Adrenal gland (tissue), 12 donors: ENCODE measurements around the gene PHLDB1. TPM values are rescaled to one million over a fixed set of nuclear protein-coding genes. Genes with fewer than 3 reads are reported as not detected.
A peak's percentile ranks its signal among the peaks of the same experiment; 100 is the strongest.

Source experiments
- DNase-seq, 7 donors: peaks; one replicate each; pipeline ENCODE4 v3.0.0-alpha.2; 2019 to 2020
- H3K27ac ChIP-seq, 5 donors: fragments of 200-600 bp; sonication (generic) in 4 of 5; 1 replicate in 3 of 5; 2 replicates in 2 of 5; pipeline versions ENCODE4 v1.5.1 to v1.8.0; 2016 to 2020; ENCODE audit warnings: mild to moderate bottlenecking in 1 of 5
- H3K27me3 ChIP-seq: fragments of 200-600 bp; 2 replicates; pipeline ENCODE4 v1.8.0; 2021
- H3K36me3 ChIP-seq, 2 donors: fragments of 200-600 bp; replicated peaks in 1 of 2; 1 replicate in 1 of 2; 2 replicates in 1 of 2; pipeline versions ENCODE4 v1.5.1 to v1.8.0; 2018 to 2022
- H3K4me1 ChIP-seq, 2 donors: fragments of 200-600 bp; replicated peaks in 1 of 2; 1 replicate in 1 of 2; 2 replicates in 1 of 2; pipeline versions ENCODE4 v1.5.1 to v1.8.0; 2018 to 2021
- H3K4me3 ChIP-seq, 4 donors: fragments of 200-600 bp; sonication (generic) in 3 of 4; one replicate each; pipeline ENCODE4 v1.5.1; 2016 to 2018
- H3K9me3 ChIP-seq, 3 donors: fragments of 200-600 bp; sonication (generic) in 1 of 3; replicated peaks in 1 of 3; 1 replicate in 2 of 3; 2 replicates in 1 of 3; pipeline versions ENCODE4 v1.5.1 to v1.8.0; 2016 to 2021
- POLR2A ChIP-seq, 2 donors: fragments of 450-650 bp; IDR thresholded peaks; one replicate each; pipeline ENCODE4 v1.6.1; 2017; ENCODE audit warnings: antibody characterized with exemption in 2 of 2, mild to moderate bottlenecking in 2 of 2, moderate library complexity in 1 of 2
- WGBS, 4 donors: extraction: QIAGEN DNeasy Blood & Tissue Kit in 2 of 4; methylation state at CpG; one replicate each; pipeline versions ENCODE4 v1.1.5 to v1.1.7; 2013 to 2017; 5-methylcytosine and 5-hydroxymethylcytosine counted together
- intact Hi-C, 2 donors: fragments of 100-400 bp; cut with DNase I; formaldehyde crosslinking; loops; one replicate each; pipeline versions ENCODE4 v1.14.1 to v1.15.0; 2022 to 2023
- polyA plus RNA-seq, 3 donors: library from polyadenylated mRNA; stranded (reverse); fragments of 200-250 nt in 2 of 3; fragments of 350-450 nt in 1 of 3; fragmentation: Illumina TruSeq in 1 of 3; extraction: RNeasy Lipid Tissue Mini Kit (QIAGEN cat#74804) in 1 of 3; gene quantifications; one replicate each; pipeline ENCODE4 v1.2.3, GENCODE V29; 2013 to 2014
- total RNA-seq, 9 donors: library from RNA; depleted of rRNA in 4 of 9; stranded (reverse); fragments of >200 nt in 4 of 9; fragments of 120-200 nt in 1 of 9; fragmentation: NEBNext Ultra II Directional in 1 of 9; extraction: Animal tissue kit (Norgen Biotek cat#: 25700) in 1 of 9; gene quantifications; one replicate each; pipeline versions ENCODE4 v1.1.0 to v1.2.4, GENCODE V29; 2013 to 2023
- TF ChIP-seq, protein P1 (sequence below), 6 experiments: fragments of 450-650 bp in 4 of 6; fragments of 200-600 bp in 2 of 6; sonication (generic) in 1 of 6; IDR thresholded peaks; 1 replicate in 5 of 6; 2 replicates in 1 of 6; pipeline versions ENCODE4 v1.5.1 to v1.8.0; 2016 to 2021; ENCODE audit warnings: antibody characterized with exemption in 6 of 6, mild to moderate bottlenecking in 2 of 6, moderate library complexity in 1 of 6
- donor health status: healthy with polysubstance abuse.
- donor health status: Bipolar disorder and iron deficiency.
- donor health status: DM: yes; HTN: yes; CAD: no.
- donor health status: DM: no; HTN: no; CAD: no.
- donor health status: DM: no; HTN: no; CAD: no.
- donor health status: DM: yes; HTN: yes; CAD: no.

PHLDB1 gene
- total and polyA plus RNA-seq, 12 donors = 20.7 to 207 (median 80.2) TPM

- no peaks in the 10 kb centered on the region for H3K27me3 ChIP-seq
- H3K27ac ChIP-seq = peak overlapping the region; percentile 24 to 91 (median 72)
- DNase-seq = peak; percentile 89 to 94 (median 91)
- H3K36me3 ChIP-seq = peaks cover 0 to 18% of the 10 kb centered on the region in 2 donors
- intact Hi-C loops = no loop called here
- peak overlapping the region in 3 of 4 donors; percentile 27 to 72 (median 68) for H3K4me3 ChIP-seq
- 3 to 9% (median 3%) methylated on average over 12 to 38 of the region's 38 CpGs for WGBS, 4 donors
- TF ChIP-seq, protein P1, sequence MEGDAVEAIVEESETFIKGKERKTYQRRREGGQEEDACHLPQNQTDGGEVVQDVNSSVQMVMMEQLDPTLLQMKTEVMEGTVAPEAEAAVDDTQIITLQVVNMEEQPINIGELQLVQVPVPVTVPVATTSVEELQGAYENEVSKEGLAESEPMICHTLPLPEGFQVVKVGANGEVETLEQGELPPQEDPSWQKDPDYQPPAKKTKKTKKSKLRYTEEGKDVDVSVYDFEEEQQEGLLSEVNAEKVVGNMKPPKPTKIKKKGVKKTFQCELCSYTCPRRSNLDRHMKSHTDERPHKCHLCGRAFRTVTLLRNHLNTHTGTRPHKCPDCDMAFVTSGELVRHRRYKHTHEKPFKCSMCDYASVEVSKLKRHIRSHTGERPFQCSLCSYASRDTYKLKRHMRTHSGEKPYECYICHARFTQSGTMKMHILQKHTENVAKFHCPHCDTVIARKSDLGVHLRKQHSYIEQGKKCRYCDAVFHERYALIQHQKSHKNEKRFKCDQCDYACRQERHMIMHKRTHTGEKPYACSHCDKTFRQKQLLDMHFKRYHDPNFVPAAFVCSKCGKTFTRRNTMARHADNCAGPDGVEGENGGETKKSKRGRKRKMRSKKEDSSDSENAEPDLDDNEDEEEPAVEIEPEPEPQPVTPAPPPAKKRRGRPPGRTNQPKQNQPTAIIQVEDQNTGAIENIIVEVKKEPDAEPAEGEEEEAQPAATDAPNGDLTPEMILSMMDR (IDR thresholded peaks at IDR 0.05) = no peak
- TF ChIP-seq POLR2A (IDR thresholded peaks at IDR 0.05) = peak; percentile 44 to 67
- H3K9me3 ChIP-seq = no peaks in the 10 kb centered on the region
- peaks cover 36 to 71% of the 10 kb centered on the region in 2 donors for H3K4me1 ChIP-seq
Measured at GRCh38 chr11:118621071-118621783, 13.8 kb downstream of the PHLDB1 start.

DNA sequence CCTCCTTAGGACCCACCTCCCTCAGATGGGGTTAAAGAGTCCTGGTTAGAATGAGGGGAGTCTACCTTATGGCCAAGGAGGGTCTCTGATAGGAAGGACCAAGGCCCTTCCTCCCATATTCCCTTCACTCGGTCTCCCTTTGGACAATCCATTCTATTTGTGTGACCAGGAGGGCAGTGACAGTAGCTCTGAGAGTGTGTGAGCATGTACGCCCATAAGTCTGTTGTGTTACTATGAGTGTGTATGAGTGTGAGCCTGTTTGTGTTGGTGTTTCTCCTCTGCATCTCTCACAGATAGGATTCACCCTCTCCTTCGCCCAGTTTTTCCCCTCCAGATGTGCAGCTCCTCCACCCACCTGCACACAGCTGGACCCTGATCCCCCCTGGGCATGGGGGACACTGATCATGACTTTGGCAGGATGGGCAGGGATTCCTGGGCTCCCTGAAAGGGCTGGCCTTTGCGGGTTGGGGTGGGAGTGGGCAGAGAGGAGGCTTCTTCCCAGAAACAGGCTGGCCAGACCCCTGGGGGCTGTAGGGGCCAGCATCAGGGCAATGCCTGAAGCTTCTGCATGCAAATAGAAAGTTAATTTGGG, 14.5 kb downstream of the PHLDB1 start:
- Histone ChIP-seq H3K4me3 (peak overlapping the region in 2 of 4 donors; percentile 27 to 68), H3K27ac (peak overlapping the region; percentile 24 to 91 (median 72)), H3K27me3 (no peaks in the 10 kb centered on the region), H3K4me1 (peaks cover 36 to 71% of the 10 kb centered on the region in 2 donors), H3K9me3 (no peaks in the 10 kb centered on the region), H3K36me3 (peaks cover 0 to 21% of the 10 kb centered on the region in 2 donors)
- 38 to 51% (median 46%) methylated on average over 3 to 4 of the region's 4 CpGs for WGBS, 4 donors
- TF ChIP-seq POLR2A (IDR thresholded peaks at IDR 0.05) = no peak
- TF ChIP-seq, protein P1 (IDR thresholded peaks at IDR 0.05) = peak in 1 of 6 experiments; percentile 6
- intact Hi-C loops = no loop called here
- DNase-seq = peak in 1 of 7 donors; percentile 12

DNA sequence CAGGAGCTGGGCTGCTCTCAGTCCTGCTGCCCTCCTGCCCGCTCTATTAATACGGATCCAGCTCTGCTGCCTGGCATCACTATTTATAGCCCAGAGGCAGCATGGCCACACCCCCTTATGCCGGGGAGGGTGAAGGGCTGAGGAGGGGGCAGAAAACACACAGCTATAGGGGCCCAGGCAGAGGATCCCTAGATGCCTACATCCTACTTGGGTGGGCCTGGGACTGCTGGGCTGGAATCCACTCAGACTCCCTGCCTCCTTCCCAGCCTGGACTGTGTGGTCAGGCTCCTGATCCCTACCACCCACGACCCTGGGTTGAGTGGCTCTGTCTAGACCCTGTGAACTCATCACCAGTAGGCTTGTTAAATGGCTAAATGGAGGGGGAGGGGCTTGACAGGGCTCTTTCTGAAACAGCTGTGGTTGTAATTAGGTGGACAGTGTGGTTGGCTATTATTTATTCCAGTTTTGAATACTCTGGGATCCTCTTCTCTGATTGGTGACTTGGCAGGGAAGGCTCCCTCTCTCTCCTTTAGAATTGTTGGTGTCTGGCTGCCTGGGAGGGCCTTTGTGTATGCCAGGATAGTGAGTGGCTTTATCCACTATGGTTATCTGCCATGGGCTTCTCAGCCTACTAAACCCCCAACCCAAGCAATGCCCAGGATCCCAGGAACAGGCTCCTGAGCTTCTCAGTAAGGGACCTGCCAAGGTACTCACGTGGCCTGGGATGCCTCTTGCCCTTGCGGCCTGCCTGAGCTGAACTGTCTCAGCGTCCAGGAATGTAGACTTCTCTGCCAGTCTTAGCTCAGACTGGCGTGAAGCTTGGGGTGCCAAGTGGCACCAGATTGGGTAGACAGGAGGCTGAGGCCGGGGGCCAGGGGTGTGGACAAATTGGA, 15.2 kb downstream of the PHLDB1 start:
- Histone ChIP-seq H3K9me3 (no peaks in the 10 kb centered on the region), H3K27me3 (no peaks in the 10 kb centered on the region), H3K27ac (peak overlapping the region; percentile 24 to 91 (median 72)), H3K4me3 (peak overlapping the region in 1 of 4 donors; percentile 68), H3K36me3 (peaks cover 0 to 28% of the 10 kb centered on the region in 2 donors), H3K4me1 (peaks cover 36 to 64% of the 10 kb centered on the region in 2 donors)
- TF ChIP-seq, protein P1 (IDR thresholded peaks at IDR 0.05) = no peak
- TF ChIP-seq POLR2A (IDR thresholded peaks at IDR 0.05) = peak; percentile 50 to 54
- peak; percentile 75 to 94 (median 89) for DNase-seq
- intact Hi-C loops = no loop called here
- 23 to 41% (median 27%) methylated on average over 5 to 9 of the region's 9 CpGs for WGBS, 4 donors

DNA sequence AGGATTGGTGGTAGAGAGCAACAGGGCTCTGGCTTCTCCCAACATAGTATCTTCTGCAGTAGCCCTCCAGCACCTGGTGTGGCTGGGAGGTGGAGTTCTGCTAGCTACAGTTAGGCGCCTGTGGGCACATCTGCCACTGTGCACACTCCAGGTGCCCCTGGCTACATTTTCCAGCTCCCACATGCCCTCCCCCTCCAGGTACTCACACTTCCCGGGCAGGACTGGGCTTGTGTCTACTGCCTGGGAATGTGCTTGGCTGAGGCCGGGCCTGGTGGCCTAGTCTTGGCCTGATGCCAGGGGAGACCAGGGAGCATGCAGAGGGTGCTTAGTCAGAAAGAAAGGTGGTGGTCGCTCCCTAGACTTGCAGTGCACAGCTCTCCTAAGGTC, 15.8 kb downstream of the PHLDB1 start:
- intact Hi-C loops = no loop called here
- Histone ChIP-seq H3K4me3 (no peak overlapping the region), H3K27me3 (no peaks in the 10 kb centered on the region), H3K36me3 (peaks cover 0 to 34% of the 10 kb centered on the region in 2 donors), H3K4me1 (peaks cover 36 to 59% of the 10 kb centered on the region in 2 donors), H3K27ac (peak overlapping the region in 4 of 5 donors; percentile 70 to 91 (median 81)), H3K9me3 (no peaks in the 10 kb centered on the region)
- no peak for TF ChIP-seq POLR2A (IDR thresholded peaks at IDR 0.05)
- TF ChIP-seq, protein P1 (IDR thresholded peaks at IDR 0.05) = no peak
- WGBS, 4 donors = 38 to 58% (median 46%) methylated on average over 4 of the region's 4 CpGs
- DNase-seq = peak in 3 of 7 donors; percentile 58 to 71 (median 66)
